ENCODE results near the gene CRACDL.

Gene CRACDL

GRCh38 chr2:98803405-98804264 is 132.4 kb downstream of the CRACDL start:
- no peak for DNase-seq (ENCODE audit: low spot score)

DNA sequence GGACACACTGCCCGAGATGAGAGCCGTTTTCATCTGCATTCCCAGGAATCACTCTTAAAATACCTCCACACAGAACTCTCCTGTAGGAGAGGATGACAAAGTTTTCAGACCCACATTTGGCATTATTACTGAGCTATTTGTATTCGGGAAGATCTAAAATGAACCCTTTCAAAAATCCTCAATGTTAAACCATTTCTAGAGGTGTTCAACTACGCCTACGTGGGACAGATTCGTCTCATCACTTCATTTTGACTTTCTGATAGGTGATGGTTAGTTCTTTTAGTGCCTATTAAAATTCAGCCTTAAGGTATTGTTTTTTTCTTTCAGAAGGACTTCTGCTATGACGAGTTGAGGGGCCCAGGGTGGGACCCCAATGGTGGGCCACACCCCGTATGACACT is 133.7 kb downstream of the CRACDL start:
- no peak for DNase-seq (ENCODE audit: low spot score)

DNA sequence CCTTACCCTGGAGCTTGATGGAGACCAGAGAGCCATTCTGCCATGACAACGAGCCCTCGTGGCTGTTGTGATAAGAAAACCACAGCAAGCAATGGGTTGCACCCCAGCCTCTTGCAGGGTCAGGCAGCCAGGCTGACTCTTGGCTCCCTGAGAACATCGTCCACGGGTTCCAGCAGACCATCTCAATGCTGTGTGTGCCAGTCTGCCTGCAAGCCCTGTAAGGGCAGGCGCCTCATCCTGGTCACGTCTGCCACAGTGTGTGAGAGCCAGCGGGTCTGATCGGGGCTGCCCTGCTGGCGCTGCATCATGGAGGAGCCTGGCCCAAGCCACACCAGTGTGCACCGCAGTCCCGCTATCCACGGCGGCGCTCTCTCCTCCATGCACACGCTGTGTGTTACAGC is 134.1 kb downstream of the CRACDL start:
- DNase-seq (ENCODE audit: low spot score), result no peak

- no peak for DNase-seq (ENCODE audit: low spot score)
Observed at GRCh38 chr2:98801286-98801685, 134.7 kb downstream of the CRACDL start.

GRCh38 chr2:98800330-98801064 is 135.5 kb downstream of the CRACDL start:
- no peak for DNase-seq (ENCODE audit: low spot score)

GRCh38 chr2:98799375-98800329 is 136.4 kb downstream of the CRACDL start:
- DNase-seq (ENCODE audit: low spot score), result no peak

DNA sequence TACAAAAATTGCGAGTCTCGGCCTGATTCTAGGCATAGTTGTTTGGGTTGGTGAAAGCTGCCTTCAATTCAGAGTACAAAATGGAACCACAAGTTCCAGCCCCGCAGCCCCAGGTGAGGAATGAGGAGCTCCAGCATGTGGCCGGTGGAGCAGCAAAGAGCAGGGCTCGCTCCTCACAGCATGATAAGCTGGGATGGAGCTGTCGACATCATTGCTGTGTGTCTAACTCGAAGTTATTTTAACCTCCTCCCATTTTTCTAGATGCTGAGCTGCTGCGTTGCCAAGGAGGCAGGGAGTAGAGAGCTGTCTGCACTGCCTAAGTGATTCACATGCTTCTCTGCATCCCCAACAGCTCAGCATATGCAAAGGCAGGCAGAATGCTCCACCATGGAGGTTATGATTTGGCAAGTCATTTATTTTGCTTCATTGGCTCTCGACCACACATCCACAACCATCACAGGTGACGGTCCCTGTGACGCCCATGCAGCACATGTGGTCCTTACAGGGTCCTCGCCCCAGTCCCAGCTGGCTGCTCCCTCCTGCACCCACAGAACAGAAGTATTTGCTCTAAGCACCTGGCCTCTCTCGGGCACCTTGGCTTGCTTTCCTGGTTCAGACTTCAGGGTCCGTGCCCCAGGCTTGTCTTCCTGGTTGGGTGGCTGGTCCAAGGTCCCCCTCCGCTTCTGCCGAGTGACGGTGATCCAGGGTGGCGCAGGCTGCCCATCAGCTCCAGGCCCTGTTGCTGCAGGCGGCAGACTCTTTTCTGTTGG is 139.1 kb downstream of the CRACDL start:
- DNase-seq (ENCODE audit: low spot score), result no peak

DNA sequence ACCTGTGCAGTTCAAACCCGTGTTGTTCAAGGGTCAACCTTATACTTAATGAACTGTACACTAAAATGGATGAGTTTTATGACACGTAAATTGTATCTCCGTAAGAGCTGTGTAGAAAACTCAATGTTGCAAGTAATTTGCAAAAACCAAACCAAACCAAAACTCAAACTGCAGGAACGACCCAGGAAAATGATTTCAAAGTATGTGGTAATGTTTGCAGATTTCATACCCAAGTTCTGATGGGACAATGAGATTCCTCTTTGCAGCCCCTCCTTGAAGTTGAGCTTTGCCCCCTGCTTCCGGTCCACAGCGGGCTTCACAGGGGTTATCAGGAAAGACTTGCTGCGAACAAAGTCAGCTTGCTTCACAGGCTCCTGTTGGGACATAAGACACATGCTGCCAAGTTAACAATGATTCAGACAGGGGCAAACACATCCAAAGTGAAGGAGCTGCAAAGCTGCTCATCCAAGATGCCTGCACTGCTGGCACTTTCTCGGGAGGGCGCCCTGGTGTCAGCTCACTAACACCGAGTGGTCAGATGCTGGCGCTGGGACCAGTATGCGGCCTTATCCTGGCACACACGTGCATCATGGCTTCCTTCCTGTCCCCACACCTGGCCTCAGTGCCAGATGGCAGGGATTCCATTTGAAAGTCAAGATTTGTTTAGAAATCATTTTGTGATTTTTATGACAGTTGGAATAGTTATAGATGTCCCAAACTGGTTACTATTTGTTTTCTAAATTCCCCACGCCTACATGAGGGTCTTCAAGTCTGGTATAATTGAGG is 139.9 kb downstream of the CRACDL start:
- no peak for DNase-seq (ENCODE audit: low spot score)

- DNase-seq (ENCODE audit: low spot score), result no peak
Observed at GRCh38 chr2:98793897-98794830, 141.9 kb downstream of the CRACDL start.

GRCh38 chr2:98793275-98793674 is 142.8 kb downstream of the CRACDL start:
- DNase-seq (ENCODE audit: low spot score), result no peak

DNA sequence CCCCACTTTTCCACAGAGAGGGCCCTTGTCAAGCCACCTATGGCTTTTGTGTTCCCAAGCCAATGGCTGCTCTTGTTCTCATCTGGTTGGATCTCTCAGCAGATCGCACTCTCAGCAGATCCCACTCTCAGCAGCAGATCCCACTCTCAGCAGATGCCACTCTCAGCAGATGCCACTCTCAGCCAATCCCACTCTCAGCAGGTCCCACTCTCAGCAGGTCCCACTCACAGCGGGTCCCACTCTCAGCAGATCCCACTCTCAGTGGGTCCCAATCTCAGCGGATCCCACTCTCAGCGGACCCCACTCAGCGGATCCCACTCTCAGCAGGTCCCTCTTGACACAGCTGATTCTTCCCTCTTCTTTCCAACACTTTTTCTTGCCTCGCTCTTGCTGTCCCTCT is 145.8 kb downstream of the CRACDL start:
- no peak for DNase-seq (ENCODE audit: low spot score)

DNA sequence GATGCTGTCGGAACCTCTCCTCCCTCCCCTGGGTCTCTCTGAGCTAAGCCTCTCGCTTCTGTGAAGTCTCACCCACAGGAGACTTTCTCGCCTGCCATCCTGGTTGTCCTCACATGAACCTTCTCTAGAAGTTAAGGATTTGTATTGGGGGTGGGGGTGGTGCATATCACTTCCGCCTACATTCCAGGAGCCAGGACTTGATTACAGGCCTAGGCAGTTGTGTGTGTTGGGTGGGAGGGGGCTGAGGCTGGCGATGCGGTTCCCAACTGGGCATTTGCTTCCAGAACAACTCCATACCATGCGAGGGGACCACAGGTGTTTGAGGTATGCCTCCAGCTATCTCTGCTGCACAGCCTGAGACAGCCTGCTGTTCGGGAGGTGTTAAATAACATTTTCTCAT is 148.3 kb downstream of the CRACDL start:
- no peak for DNase-seq (ENCODE audit: low spot score)

DNA sequence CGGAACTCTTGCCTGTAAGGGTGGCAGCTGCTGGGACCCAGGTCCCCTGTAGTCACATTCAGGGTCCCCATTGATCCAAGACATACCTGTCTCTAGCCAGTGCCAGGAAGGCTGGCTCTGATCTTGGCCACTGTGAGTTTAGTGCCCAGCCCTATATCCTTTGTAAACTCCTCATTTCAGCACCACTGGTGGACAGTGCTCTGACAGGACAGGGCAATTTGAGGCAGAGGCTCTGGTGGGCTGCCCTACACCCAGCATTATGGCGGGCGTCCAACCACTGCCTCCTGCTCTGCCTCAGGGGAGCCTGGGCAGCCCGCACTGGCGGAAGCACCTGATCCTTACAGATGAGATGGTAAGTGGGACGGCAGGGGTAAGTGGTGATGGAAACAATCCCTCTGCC is 149.8 kb downstream of the CRACDL start:
- no peak for DNase-seq (ENCODE audit: low spot score)

GRCh38 chr2:98782570-98782969 is 153.5 kb downstream of the CRACDL start:
- DNase-seq (ENCODE audit: low spot score), result no peak

DNA sequence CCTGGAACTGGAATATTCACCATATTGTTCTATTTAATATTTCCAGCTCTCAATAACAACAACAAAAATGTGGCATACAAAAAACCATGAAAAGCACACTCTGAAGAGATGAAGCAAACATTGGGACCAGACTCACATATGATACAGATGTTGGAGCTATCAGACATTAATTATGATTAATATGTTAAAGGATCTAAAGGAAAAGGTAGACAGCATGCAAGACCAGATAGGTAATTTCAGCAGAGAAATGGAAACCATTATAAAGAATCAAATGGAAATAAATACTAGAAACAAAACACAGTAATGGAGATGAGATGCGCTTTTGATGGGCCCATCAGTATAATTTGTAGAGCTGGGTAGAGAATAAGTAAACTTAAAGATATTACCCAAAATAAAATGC is 154.2 kb downstream of the CRACDL start:
- DNase-seq (ENCODE audit: low spot score), result no peak

DNA sequence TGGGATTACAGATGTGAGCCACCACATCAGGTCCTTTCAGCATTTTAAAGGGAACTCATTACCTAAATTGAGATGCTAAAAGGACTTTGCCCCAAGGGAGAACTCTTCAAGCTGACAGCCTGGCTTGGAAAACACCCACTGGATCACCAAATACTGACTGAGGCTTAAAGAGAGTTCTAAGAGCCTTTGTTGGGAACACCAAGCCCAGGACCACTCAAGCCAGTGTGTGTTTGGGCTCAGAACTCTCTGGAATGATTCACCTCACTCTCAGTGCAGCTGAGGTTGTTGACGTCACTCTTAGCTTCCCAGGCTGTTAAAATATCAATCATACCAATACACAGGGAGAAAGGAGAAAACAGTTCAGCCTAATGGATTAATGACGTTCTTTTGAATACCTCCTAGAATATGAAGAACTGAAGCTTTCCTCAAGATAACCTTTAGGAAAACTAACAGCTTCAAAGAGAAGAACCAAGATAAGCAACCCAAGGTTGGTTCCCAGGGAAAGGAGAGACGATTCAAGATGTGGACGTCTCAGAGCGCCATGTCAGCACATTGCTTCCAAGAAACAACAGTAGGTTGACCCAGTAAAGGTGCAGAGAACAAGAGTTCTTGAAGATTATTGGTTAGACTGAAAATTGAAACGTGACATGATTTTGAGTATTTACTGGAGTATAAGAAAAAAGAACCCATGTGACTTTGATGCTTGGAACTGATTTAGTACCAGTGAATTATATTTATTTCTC is 157.1 kb downstream of the CRACDL start:
- DNase-seq (ENCODE audit: low spot score), result no peak

GRCh38 chr2:98778151-98778550 is 157.9 kb downstream of the CRACDL start:
- no peak for DNase-seq (ENCODE audit: low spot score)

DNA sequence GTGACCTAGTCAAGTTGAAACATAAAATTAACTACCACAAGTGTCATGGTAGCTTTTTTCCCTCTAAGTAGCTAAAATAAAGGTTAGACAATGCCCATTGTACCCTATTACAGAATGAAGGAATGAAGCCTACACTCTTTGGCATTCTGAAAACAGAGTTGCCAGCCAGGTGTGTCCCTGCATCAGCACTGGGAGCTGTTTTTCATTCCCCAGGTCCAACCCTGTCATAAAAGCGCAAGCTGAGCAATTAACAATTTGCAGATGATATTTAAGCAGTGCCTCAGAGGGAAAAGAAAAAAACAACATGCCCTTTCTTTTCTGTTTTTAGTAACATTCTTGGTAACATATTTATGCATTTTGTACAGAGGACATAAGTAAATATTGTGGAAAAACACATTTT is 158.3 kb downstream of the CRACDL start:
- DNase-seq (ENCODE audit: low spot score), result no peak

DNA sequence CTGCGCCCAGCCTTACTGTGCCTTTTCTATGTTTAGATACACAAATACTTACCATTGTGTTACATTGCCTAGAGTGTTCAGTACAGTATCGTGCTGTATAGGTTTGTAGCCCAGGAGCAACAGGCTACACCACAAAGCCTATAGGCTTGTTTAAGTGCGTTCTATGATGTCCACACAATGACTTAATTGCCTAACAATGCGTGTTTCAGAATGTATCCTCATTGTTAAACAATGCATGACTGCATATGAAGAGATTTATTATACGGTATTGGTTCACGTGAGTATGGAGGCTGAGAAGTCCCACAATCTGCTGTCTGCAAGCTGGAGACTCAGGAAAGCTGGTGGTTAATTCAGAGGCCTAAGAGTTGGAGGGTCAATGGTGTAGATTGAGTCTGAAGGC is 158.9 kb downstream of the CRACDL start:
- no peak for DNase-seq (ENCODE audit: low spot score)
